Renal cortical epithelial cell (primary cell): ENCODE results near the gene PAIP1. TPM values are rescaled to one million over a fixed set of nuclear protein-coding genes. Genes with fewer than 3 reads are reported as not detected.
A peak's percentile ranks its signal among the peaks of the same experiment; 100 is the strongest.
"Not testable (repeated sequence)": the region's sequence is repeated elsewhere in the genome, so short reads cannot be mapped to it uniquely, and the experiment has no call there.

Experiments used
- DNase-seq: peaks from one replicate; pipeline ENCODE4 v3.0.0-alpha.2; 2011; ENCODE audit warnings: low read depth
- total RNA-seq: library from RNA; depleted of rRNA; stranded (reverse); fragments of >200 nt; gene quantifications from 2 replicates; pipeline ENCODE4 v1.2.3, GENCODE V29; 2014

The PAIP1 gene
- 199 and 205 TPM in 2 replicates for total RNA-seq

- DNase-seq: no peak
Observed at GRCh38 chr5:43556857-43557542, at the start of gene PAIP1. Gene PAIP1 (minus strand): TSS chr5:43557077. CDS start chr5:43556846, 231 bp downstream.

GRCh38 chr5:43606351-43606750 is 49.5 kb upstream of the PAIP1 start:
- no peak for DNase-seq

- DNase-seq: no peak
Observed at GRCh38 chr5:43604699-43605098, 47.8 kb upstream of the PAIP1 start.

- DNase-seq: peak; percentile 44
Observed at GRCh38 chr5:43603344-43604217, 46.7 kb upstream of the PAIP1 start.

- DNase-seq: no peak
Observed at GRCh38 chr5:43602461-43603343, 45.8 kb upstream of the PAIP1 start, which contains the start of gene NNT. Gene NNT (plus strand): TSS chr5:43603180. CDS start chr5:43609196, 6,016 bp downstream.

- peak; percentile 68 for DNase-seq
Observed at GRCh38 chr5:43601454-43602260, 44.8 kb upstream of the PAIP1 start.

GRCh38 chr5:43598927-43599326 is 42.0 kb upstream of the PAIP1 start:
- not testable (repeated sequence) for DNase-seq

- no peak for DNase-seq
Observed at GRCh38 chr5:43592363-43592762, 35.5 kb upstream of the PAIP1 start.

GRCh38 chr5:43590700-43591099 is 33.8 kb upstream of the PAIP1 start:
- DNase-seq: no peak

- no peak for DNase-seq
Observed at GRCh38 chr5:43589310-43589709, 32.4 kb upstream of the PAIP1 start.

- no peak for DNase-seq
Observed at GRCh38 chr5:43588842-43589241, 32.0 kb upstream of the PAIP1 start.

GRCh38 chr5:43584166-43584699 is 27.4 kb upstream of the PAIP1 start:
- DNase-seq: no peak

- DNase-seq: no peak
Observed at GRCh38 chr5:43583724-43584123, 26.8 kb upstream of the PAIP1 start.

GRCh38 chr5:43582082-43583005 is 25.5 kb upstream of the PAIP1 start:
- DNase-seq: no peak

- DNase-seq: no peak
Observed at GRCh38 chr5:43581398-43581797, 24.5 kb upstream of the PAIP1 start.

- peak; percentile 69 for DNase-seq
Observed at GRCh38 chr5:43580402-43581210, 23.7 kb upstream of the PAIP1 start.

- DNase-seq: no peak
Observed at GRCh38 chr5:43573058-43573457, 16.2 kb upstream of the PAIP1 start.

- DNase-seq: peak; percentile 13
Observed at GRCh38 chr5:43572357-43572756, 15.5 kb upstream of the PAIP1 start.

- DNase-seq: no peak
Observed at GRCh38 chr5:43571237-43571636, 14.4 kb upstream of the PAIP1 start.
